Astrocyte of the spinal cord (primary cell): ENCODE results near the gene SERAC1.

Source experiments
- DNase-seq: peaks from one replicate; pipeline ENCODE4 v3.0.0; 2011; ENCODE audit warnings: low read depth, low spot score
- H3K4me3 ChIP-seq: 2 replicates; pipeline ENCODE4 v1.5.1; 2011; ENCODE audit warnings: low read depth, mild to moderate bottlenecking, low read length, moderate library complexity
- in situ Hi-C: cut with HindIII; loops from 2 replicates; pipeline ENCODE4 v1.10.0; 2017; ENCODE audit warnings: low sequenced_read_pairs
- TF ChIP-seq, protein P1 (sequence below): IDR thresholded peaks from 2 replicates; pipeline ENCODE4 v1.5.1; 2012; ENCODE audit warnings: low read depth, mild to moderate bottlenecking, low read length, inconsistent platforms

The SERAC1 gene

DNA sequence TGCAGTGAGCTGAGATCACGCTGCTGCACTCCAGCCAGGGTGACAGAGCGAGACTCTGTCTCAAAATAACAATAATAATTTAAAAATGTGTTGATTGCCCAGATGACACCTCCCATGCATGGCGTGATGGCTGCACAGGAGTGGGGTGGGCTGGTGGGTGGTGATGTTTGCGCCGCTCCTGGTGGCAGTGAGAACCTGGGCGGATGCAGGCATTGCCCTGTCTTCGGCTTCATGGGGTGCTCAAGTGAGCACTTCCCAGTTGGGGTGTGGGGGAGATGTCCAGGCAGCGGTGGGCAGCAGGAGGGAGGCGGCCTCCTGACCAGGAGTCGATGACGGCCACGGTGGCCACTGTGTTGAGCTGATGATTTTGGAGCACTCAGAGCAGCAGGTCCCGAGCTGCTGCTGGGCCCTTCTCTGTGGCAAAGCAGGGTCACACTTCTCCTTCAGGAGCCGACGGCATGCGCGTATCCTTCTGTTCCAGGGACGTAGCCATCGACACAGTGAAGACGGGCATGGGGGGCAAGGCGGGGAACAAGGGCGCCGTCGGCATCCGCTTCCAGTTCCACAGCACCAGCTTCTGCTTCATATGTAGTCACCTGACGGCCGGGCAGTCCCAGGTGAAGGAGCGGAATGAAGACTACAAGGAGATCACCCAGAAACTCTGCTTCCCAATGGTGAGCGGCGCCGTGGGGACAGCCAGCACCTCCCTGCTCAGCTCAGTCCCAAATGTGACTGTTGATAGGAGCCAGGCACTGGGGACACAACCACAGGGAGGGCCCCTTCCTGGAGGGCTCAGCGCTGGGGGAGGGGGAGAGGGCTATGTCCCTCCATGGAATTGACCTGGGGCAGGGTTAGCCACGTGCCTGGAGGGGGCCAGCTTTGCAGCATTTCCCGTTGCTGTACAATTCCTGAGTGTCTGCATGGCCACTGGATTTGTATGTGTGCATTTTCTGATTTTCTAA lies 96.7 kb downstream of the SERAC1 start:
- TF ChIP-seq, protein P1, sequence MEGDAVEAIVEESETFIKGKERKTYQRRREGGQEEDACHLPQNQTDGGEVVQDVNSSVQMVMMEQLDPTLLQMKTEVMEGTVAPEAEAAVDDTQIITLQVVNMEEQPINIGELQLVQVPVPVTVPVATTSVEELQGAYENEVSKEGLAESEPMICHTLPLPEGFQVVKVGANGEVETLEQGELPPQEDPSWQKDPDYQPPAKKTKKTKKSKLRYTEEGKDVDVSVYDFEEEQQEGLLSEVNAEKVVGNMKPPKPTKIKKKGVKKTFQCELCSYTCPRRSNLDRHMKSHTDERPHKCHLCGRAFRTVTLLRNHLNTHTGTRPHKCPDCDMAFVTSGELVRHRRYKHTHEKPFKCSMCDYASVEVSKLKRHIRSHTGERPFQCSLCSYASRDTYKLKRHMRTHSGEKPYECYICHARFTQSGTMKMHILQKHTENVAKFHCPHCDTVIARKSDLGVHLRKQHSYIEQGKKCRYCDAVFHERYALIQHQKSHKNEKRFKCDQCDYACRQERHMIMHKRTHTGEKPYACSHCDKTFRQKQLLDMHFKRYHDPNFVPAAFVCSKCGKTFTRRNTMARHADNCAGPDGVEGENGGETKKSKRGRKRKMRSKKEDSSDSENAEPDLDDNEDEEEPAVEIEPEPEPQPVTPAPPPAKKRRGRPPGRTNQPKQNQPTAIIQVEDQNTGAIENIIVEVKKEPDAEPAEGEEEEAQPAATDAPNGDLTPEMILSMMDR = no peak
- H3K4me3 ChIP-seq = no peak overlapping the region
- DNase-seq = no peak
- in situ Hi-C loops = no loop called here

DNA sequence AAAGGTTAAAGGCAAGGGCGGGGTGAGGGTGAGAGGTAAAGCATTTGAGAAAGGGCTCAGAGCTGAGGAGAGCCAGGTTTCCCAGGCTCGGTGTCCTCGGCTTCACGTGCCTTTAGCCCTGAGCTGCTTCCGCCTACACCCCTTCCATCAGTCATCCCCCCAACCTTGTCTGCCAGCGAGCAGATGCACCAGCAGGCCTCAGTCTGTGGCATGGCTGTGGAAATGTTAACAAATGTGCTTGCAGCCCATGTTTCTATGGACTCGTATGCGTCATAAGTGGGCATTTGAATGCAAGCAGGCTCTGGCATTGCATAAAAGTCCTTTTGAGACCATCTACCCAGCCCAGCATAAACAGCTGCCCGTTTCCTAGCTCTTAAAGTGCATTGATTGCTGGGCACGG lies 97.5 kb downstream of the SERAC1 start:
- H3K4me3 ChIP-seq = no peak overlapping the region
- DNase-seq = no peak
- TF ChIP-seq, protein P1 = no peak
- in situ Hi-C loops = no loop called here

DNA sequence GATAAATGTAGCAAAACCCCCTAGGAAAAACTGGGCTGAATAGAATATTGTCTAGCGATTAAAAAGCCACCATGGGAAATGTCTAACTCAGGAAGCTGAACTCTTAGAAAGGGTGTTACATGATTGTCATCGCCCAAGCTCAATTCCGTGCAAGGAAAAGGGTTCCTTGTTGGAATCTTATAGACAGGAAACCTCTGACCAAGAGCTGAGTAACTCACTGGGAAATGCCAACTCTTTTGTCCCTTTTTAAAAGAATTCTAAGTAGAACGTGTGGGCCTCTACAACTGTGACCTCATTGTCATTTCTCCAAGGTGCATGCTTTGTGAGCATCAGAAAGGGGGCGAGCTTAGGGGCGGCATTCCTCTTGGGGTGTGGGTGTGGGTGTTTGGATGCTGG lies 98.3 kb downstream of the SERAC1 start:
- peak; percentile 67 for DNase-seq
- in situ Hi-C loops = no loop called here
- H3K4me3 ChIP-seq = no peak overlapping the region
- TF ChIP-seq, protein P1 = no peak

DNA sequence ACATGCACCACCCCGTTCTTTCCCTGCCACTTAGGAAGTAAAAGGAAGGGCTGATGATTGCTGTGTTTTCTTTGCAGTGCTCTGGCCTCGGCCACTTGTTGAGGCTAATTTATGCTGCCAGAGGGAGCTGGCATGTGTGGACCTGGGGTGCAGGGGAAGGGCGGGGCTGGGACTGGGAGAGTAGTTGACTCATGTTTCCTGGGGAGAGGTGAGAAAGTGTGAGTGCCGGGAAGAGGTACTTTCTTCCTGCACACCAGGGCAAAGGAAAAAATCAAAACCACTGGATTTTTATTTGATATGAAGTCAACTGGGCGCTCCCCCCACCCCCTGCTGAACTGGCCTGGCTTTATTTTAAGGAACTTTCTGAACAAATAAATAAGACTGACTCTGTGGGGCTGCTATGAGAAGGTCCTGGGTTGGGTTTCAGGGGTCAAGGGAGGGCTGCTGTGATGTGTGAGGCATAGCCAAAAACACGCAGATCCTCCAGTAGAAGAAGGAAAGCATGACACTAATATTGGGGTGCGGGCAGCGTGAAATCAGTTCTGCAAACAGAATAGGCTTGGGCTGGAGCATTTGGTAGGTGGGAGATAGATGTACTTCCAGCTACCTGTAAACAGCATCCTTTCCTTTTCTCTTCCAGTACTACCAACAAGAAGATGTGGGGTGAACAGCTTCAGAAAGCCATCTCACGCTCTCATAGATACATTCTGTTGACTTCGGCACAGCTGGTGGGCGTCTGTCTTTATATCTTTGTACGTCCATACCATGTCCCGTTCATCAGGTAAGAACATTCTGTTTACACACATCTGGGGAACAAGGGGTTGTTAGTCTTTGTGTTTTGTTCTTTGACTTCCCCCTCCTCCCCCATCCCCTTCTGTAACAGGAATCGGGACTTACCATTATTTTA lies 98.9 kb downstream of the SERAC1 start:
- DNase-seq = peak; percentile 87
- in situ Hi-C loops = no loop called here
- TF ChIP-seq, protein P1 = no peak
- no peak overlapping the region for H3K4me3 ChIP-seq

DNA sequence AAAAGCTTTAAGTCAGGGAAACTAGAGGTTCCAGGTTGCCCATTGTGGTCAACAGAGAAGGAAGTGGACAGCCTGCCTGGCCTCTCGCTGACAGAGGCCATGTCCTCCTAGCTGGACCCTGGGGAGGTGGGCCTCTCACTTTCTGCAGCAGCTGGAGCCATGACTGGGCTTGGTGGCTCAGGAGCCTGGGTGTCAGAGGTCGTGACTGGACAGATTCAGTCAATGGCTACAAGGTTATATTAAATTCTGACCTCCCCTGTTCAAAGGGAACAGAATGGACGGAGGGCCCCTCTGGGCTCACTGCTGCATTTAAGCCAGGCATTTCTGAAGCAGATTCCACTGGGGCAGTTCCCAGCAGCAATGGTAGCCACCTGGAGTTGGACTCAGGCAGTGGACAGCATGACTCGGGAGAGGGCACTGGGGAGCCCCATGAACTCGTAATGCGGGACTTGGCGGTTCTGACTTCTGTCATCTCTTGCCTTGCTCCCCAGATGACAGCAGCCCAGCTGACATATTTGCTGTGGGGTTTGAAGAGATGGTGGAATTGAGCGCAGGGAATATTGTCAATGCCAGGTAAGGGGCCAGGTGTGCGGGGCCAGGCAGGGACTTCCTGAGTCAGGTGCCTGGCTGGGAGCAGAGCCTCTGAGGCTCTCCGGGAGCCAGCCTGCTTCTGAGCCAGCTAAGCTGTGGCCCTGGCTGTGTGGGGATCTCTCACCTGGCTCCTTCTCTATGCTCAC lies 99.7 kb downstream of the SERAC1 start:
- TF ChIP-seq, protein P1 = no peak
- in situ Hi-C loops = no loop called here
- no peak overlapping the region for H3K4me3 ChIP-seq
- no peak for DNase-seq
